NCI-H526 (cell line): Measurements from ENCODE around the gene ATP11B.
"Not testable (repeated sequence)": the region's sequence is repeated elsewhere in the genome, so short reads cannot be mapped to it uniquely, and the experiment has no call there.

Source experiments
- DNase-seq, 2 experiments: peaks; one replicate each; lab custom pipeline; 2025; lab: John Stamatoyannopoulos, UW

The ATP11B gene

GRCh38 chr3:182829761-182830405 is 36.6 kb downstream of the ATP11B start:
- DNase-seq = no peak

GRCh38 chr3:182837855-182838454 is 44.7 kb downstream of the ATP11B start:
- DNase-seq = peak in 1 of 2 experiments; percentile 10

GRCh38 chr3:182843478-182843877 is 50.2 kb downstream of the ATP11B start:
- DNase-seq = no peak

- DNase-seq = no peak
Measured at GRCh38 chr3:182848906-182849305, 55.6 kb downstream of the ATP11B start.

- DNase-seq = no peak
Measured at GRCh38 chr3:182855076-182855475, 61.8 kb downstream of the ATP11B start.

- DNase-seq = no peak
Measured at GRCh38 chr3:182861348-182861747, 68.0 kb downstream of the ATP11B start.

GRCh38 chr3:182862159-182862860 is 69.0 kb downstream of the ATP11B start:
- DNase-seq = no peak

GRCh38 chr3:182869059-182869458 is 75.8 kb downstream of the ATP11B start:
- DNase-seq = no peak

- DNase-seq = not testable (repeated sequence)
Measured at GRCh38 chr3:182870917-182871316, 77.6 kb downstream of the ATP11B start.

GRCh38 chr3:182879031-182879611 is 85.8 kb downstream of the ATP11B start:
- no peak for DNase-seq

GRCh38 chr3:182886497-182886896 is 93.2 kb downstream of the ATP11B start:
- DNase-seq = no peak

GRCh38 chr3:182889948-182890629 is 96.8 kb downstream of the ATP11B start:
- DNase-seq = no peak

- no peak for DNase-seq
Measured at GRCh38 chr3:182891364-182891763, 98.1 kb downstream of the ATP11B start.

- no peak for DNase-seq
Measured at GRCh38 chr3:182892226-182892625, 98.9 kb downstream of the ATP11B start.

GRCh38 chr3:182895513-182896112 is 102.3 kb downstream of the ATP11B start:
- DNase-seq = no peak

- no peak for DNase-seq
Measured at GRCh38 chr3:182896553-182896952, 103.2 kb downstream of the ATP11B start.

GRCh38 chr3:182902236-182902635 is 108.9 kb downstream of the ATP11B start:
- DNase-seq = no peak

- DNase-seq = no peak
Measured at GRCh38 chr3:182904164-182904563, 110.9 kb downstream of the ATP11B start.

GRCh38 chr3:182905623-182906022 is 112.3 kb downstream of the ATP11B start:
- DNase-seq = no peak

GRCh38 chr3:182906036-182906435 is 112.7 kb downstream of the ATP11B start:
- no peak for DNase-seq

- no peak for DNase-seq
Measured at GRCh38 chr3:182908471-182908870, 115.2 kb downstream of the ATP11B start.
